ENCODE measurements around the gene NPBWR2.

Gene NPBWR2

DNA sequence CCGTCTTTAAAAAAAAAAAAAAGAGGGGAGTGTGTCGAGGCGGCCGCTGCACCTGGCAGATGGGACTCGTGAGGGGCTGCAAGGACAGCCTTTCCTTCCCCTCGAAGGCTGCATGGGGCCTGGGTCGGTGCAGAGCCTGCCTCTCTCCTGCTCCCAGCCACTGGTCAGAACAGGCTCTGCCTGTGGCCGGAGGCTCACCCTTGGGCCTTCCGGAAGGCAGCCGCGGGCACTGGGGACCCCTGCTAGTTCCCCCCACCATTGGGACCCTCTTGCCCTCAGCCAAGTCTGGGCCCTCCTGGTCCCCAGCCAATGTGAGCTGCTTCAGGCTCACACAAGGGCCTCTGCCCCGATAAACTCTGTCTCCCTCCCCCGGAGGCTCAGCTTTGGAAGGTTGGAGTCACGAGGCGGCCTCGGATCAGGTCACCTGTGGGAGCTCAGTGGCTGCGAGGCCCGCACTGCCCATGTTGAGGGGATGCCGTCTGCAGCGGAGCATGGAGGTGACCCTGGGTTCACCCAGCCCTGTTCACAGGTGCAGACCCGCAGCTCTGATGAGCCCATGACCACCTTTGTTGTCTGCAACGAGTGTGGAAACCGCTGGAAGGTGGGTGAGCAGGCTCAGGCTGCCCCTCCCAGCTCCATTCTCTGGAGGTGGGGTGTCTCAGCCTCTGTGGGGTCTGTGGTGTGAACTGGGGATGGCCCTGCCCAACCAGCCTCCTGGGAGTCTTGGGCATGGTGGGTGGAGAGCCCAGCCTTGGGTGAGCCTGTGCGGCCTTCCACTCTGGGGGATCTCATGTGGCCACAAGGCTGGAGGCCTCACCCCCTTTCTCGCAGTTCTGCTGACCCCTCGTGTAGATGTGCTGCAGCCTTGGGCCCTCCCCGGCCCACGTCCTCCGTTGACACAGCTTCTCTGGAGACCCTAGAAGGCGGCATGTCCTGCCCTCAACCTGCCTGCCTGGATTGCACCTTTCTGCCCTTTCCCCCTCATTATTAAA, 35.7 kb downstream of the NPBWR2 start:
- no peak for DNase-seq

DNA sequence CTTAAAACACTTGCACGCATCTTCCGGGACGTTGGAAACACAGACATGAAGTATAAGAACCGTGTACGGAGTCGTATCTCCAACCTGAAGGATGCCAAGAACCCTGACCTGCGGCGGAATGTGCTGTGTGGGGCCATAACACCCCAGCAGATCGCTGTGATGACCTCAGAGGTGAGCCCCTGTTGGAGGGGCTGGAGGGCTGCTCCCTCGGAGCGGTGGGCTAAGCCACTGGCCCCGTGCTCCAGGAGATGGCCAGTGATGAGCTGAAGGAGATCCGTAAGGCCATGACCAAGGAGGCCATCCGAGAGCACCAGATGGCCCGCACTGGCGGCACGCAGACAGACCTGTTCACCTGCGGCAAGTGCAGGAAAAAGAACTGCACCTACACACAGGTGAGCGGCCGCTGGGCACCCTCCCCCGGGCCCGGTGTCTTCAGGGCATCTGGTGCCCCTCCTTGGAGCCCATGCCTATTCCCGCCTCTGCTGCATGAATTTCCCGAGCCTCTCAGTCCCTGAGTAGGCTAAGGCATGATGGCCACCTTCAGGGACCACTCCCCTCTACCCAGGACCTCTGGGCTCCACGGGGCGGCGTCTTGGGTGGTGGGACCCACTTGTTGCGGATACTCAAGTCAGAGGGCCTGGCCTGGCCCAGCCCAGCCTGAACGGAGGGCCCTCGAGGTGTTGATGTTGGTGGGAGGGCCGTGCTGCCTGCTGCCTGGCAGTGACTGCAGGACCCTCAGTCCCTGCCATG, 36.9 kb downstream of the NPBWR2 start:
- DNase-seq = no peak

DNA sequence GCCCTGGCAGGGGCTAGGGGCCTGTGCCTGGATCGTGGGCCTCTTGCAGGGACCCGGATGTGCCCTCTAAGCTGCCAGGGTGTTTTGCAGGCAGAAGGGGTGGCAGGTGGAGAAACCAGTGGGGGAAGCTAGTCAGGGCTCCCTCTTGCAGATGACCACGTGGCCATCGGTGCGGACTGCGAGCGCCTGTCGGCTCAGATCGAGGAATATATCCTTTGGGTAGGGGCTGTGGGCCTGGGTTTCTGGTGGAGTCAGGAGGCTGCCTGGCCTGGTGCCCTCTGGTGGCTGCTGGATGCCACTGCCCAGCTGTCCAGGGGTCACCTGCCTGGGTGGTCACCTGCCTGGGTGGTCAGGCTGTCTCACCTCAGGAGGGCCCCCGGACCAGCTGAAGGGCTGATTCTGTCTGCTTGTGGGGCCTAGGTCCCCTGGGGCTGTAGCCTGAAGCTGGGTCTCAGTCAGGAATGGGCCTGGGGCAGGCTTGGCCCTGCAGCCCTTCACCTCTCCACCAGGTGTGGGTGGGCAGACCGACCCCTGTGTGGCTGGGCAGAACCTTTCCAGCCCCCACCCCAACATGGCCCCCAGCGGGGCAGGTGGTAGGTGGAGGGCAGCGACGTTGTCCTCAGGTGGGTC, 37.6 kb downstream of the NPBWR2 start:
- no peak for DNase-seq

DNA sequence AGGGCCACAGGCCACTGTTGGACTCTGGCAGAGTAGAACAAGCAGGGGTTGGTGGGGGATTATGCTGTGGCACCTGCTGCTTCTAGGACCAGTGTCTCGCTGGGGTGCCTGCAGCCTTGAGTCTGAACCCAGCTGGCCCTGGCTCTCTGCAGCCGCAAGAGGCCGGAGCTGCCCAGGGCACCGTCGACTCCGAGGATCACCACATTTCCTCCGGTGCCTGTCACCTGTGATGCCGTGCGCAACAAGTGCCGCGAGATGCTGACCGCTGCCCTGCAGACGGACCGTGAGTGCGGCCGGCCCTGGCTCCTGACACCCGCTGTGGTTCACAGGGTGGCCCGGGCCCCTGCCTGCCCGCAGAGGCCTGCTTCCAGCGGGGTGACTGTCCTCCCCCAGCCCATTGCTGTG, 38.2 kb downstream of the NPBWR2 start:
- DNase-seq = no peak

DNA sequence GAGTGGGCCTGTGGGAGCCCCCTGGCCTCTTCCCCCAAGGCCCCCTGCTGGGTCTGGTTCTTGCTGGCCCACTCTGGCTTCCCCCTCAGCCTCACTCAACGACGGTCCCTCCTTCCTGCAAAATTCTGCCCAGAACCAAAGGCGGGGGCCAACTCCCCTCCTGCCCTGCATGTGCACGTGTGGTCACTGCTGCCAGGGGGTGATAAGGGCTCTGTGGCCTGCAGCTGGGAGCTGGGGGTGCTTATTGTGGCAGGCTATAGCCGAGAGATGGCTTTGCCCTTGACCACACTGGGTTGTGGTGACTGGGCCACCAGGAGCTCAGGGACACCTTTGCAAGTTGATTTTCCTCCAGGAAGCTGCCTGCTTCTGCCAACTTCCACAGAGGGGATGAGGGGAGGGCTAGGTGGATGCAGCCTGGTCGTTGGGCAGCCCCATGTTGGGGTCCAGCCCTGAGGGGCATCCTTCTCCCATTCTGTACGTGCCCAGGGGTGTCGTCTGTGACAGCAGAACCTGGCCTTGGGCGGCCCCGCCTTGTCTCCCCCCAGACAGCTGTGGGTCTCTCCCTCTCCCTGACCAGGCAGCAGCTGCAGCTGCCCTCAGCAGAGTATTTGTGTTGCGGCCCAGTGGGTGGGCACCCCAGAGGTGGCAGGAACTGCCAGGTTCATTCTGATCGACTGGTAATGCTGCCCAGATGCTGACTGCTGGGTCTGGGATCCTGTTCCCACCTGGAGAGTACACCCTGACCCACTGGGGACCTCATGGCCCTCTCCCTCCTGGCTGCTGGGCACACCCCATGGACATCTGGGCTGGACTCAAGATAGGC, 38.8 kb downstream of the NPBWR2 start:
- no peak for DNase-seq

DNA sequence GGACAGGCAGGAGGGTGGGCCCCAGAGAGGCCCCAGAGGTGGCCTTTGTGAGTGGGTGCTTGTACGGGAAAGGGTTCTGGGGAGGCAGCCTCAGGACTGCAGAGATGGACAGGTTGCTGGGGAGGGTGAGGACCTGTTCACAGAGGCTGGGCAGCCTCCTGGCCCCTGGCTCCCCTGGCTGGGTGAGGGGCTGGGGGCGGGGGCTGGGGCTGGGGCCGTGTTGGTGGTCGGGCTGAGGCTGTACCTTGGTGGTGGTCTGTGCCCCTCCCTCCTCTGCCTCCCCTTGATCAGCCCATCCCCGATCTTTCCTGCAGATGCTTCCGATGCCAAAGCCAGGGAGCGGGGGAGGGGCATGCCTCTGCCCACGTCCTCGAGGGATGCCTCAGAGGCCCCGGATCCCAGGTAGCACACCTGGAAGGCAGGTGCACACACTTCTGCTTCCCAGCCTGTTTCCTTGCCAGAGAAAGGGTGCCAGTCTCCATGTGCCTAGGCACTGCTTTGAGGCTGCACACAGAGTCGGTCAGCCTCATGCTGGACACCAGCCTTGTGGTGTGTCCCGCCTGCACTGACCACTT, 39.5 kb downstream of the NPBWR2 start:
- DNase-seq = no peak

DNA sequence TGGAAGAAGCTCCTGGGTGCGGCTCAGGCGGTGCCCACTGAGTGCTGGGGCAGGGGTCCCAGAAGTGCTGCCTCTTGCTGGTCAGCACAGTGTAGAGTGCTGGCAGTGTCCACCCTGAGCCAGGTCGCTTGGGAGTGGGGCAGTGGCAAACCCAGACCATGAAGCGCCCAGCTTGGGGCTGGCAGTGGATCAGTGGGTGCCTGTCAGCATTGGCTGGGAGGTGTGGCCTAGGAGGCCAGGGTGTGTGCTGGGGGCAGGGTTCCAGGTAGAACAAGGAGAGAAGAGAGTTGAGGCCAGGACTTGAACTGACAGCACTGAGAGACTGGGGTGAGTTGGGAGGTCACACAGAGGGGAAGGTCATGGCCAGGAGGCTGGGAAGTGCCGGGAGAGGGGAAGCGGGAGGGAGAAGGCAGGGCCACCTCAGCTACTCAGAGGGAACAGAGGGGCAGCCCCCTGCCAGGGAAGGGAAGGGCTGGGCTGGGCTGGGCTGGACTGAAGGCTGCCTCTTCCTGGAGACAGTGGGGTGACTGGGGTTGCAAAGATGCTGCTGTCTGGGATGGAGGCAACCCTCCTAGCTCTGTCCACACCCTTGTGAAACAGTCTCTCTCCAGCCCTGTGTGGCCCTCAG, 40.2 kb downstream of the NPBWR2 start:
- DNase-seq = no peak

DNA sequence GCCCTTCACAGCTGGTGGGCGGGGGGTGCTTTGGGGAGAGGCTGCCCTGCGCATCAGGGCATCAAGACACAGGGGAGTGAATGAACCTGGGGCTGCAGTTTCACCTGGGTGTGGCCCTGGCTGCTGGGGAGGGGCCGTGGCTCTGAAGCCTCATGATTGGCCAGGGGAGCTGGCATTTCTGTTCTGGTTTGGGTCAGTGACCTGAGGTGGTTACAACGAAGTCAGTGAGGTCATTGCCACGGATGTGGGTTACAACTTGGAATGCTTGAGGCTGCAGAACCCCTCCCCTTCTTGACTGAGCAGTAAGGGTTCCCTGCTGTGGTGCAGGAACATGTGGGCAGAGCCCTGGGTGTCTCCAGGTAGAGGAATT, 41.4 kb downstream of the NPBWR2 start:
- no peak for DNase-seq

DNA sequence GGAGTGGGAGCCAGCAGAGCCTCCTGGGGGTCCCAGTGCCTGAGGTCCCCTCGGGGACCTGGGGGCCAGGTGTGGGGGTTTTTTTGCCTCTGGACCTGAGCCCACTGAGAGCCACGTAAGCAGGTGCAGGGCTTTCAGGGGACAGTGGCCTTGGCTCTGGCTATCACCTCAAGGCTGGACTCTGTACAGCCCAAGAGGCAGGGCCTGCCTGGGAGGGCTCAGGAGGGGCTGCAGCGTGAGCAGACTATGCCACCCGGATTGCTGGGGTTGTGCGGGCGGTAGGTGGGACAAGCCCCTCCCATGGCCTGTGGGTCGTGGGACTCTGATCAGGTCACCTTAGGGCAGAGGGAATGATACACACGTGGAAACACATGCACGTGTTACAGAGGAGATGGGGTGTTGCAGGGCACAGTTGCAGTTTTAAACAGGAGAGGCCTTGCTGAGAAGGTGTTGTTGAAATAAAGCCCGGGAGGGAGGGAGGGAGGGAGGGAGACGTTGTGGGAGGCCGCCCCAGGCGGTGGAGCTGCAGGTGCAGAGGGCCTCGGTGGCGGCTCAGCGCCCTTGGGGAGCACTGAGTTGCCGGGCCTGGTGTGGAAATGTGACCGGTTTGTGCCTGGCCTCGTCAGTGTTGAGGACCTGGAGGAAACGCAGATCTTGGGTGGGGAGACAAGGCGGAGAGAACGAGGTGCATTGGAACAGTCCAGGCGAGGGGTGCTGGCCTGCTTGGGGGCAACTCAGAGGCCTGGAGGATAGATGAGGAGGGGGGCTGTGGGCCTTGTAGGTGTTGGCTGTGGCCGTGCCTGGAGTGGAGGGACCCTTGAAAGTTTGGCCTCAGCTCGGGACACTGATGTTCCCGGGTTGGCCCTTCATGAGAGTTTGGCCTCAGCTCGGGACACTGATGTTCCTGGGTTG, 42.0 kb downstream of the NPBWR2 start:
- no peak for DNase-seq

DNA sequence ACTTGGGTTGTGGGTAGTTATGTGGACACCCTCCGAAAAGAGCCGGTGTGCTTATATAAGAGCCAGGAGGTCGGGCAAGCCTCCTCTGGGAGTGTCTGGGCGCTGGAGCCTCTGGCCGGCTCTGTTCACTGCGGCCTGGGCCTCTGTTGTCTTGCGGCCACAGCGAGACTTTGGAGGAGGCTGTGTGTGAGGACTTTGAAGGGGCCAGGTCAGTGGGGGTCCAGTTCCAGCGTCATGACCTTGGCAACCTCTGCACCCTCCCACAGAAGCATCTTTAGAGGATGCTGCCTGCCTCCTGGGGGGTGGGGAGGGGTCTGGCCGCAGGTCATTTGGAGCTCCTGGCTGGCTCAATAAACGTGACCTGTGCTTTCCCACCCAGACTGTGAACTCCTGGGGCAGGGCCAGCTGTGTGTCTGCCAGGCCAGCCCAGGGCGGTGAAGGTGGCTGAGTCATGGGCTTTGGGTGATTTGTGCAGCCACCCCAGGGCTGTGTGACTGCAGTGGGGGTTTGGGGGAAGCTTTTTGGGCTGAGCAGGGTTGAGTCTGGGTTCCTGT, 43.1 kb downstream of the NPBWR2 start:
- no peak for DNase-seq

DNA sequence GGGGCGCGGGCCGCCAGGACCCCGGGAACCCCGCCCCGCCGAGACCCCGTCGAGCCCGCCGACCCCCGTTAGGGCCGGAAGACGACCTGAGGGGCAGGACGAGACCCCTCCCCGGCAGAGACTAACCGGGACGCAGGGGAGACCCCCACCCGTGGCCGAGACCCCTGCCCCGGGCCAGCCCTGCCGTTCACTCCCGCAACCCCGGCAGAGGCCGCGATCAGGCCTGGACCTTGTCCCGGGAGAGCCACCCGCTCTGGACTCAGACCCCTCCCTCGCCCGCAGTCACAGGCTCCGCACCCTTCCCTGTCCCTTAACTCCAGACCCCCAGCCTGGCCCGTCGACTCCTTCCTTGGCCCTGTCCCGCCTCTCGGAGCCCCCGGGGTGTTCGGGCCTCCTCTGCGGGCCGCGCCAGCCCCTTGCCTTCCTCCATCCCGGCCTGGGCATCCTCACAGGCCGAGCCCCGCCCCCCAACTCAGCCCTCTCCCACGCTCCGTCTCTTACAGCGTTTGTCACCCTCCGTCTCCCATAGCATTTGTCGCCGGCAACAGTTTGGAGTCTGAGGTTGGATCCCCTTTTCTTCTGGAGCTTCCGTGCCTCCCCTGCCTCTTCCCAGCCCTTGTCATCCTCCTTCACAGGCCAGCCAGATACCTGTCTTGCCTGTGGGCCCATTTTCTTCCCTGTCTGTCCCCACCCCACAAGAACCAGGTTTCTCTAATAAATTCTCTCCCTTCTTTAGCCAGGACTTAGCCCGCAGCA, 43.8 kb downstream of the NPBWR2 start:
- DNase-seq = no peak

DNA sequence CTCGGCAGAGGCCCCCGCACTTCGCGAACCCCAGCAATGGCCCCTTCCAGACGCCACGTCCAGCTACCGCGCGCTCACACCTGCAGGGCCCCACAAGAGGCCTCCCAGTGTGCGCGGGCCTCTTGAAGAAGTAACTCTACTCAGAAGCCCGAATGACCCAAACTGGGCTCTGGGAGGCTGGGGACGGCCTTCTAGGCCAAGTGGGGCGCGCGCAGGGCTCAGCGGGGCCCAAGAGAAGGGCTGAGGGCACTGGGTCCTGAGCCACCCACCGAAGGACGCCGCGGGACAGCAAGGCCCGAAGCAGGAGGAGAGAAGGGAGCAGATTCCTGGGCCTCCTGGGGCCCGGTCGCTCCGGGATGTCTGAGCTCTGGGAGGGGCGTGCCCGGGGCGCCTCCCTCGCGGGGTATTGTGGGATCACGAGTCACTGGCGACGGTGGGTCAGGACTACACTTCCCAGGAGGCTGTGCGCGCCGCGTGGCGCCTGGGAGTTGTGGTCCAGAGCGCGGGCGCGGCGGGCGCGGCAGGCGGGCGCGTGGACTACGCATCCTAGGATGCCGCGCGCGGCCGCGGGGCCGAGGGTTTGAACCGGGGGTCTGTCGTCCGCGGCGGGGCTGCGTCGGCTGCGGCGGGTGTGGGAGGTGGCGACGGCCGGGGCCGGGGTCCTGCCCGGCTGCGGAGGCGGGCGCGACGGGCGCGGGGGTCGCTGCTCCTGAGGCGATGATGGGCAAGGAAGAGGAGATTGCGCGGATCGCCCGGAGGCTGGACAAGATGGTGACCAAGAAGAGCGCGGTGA, 44.6 kb downstream of the NPBWR2 start, which contains the start of gene TCEA2:
Gene TCEA2, plus strand, starts transcription at position 603 of the 793 bp plus-strand sequence. Its CDS starts 115 bp downstream, at position 718.
- peak; percentile 93 to 95 for DNase-seq

DNA sequence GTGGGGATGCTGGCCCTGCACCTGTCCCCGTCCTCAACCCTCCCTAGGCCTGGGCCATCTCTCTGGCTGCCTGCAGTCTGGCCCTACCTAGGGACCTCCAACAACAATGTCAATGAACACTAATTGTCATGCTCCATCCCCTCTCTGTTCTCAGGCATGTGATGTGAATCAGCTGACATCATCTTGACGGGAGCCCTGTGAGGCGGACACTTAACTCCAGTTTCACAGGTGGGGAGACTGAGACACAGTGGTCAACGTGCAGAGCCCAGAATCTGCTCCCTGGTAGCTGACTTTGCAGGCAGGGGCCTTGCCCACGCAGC, 45.1 kb downstream of the NPBWR2 start:
- DNase-seq = no peak

DNA sequence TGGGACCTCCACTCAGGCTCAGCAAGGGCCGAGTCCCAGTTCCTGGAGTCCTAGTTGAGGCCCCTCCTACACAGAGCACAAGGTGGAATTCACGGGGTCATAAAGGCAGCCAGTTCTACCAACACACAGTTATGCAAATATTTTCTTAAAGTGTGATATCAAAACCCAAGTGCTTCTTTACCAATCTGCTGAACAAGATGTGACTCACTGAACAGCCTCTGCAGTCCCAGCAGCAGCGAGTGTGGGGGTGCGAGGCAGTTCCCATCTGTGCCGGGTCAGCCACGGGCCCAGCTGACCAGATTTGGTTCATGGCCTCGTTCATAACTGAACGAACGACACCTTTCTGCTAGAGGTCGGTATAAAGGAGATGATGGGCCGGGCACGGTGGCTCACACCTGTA, 48.8 kb downstream of the NPBWR2 start:
- no peak for DNase-seq

DNA sequence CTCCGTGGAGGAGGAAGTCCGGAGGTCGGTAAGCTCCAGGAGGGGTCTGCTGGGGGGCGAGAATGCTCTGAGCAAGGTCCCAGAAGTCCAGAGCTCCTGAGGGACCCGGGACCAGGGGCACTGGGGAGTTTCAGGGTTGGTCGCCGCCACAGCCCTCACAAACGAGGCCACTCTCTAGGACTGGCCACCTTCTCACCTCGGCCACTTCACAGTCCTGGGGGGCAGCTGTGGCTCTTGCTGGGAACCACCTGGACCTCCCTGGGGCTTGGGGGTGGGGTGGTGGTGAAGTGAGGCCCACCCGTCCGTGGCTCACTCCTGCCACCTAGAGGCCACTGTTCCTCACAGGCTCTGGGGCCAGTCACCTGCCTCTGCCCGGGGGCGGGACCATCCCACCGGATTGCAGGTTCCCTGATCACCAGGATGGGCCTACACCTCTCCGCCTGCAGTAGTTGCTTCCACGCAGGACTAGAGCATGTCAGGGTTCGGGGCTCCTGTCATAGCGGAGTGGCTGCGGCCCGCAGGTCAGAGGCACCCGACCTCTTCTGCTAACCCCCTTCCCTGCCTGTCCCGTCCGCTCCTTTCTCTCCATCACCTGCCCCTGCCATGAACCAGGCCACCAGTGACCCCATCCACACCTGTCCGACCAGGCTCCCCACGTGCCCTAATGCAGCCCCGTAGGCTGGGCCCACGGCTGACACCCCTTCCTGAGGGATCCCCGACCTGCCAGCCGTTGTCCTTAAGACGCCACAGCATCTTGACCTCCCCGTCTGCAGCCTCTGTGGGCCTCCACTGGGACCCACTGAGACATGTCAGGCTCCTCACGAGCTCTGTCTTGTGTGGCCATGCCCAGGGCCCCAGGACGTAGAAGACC, 49.5 kb downstream of the NPBWR2 start:
- peak; percentile 60 to 78 for DNase-seq

DNA sequence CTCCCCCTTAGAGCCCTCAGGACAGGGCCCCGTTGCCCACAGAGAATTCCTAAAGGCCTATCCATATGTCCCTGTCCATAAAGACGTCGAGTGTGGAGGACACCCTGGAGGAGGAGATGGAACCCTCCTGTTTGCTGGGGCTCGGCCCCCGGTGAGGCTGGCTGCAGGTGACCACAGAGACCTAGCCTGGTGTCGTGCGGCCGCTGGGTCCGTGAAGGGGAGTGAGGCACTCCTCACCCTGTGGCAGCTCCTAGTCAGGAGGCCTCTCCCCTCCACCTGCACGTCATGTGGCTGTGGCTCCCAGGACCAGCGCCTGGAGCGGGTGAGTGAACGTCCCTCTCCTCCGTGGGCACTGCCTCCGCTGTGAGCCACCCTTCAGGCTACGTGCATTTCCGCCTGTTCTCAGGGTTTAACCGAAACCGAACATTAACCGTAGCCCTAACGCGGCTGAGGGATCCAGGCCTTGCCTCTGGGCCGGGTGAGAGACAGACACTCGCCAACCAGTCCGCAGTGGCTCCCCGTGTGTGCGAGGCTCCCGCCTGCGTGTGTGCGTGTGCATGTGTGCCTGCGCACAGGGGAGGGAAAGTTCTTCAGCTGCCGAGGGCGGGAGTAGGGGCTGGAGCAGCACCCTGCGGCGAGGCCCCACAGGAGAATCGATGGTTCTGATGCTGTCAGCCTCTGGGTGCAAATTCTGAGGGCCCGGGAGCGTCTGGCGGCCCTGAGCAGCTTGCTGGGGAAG, 50.3 kb downstream of the NPBWR2 start:
- no peak for DNase-seq

DNA sequence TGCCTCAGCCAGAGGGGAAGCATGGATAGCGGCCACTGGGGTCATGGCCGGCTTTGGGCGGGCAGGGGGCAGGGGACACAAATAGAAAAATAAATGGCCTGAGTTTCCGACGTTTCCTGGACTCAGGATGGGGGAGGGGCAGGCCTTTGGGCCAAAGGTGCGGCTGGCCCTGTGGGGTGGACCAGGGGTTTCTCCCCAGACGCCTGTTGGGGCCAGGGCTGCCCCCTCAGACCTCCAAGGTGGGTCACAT, 50.8 kb downstream of the NPBWR2 start:
- no peak for DNase-seq
